Measurements from ENCODE around the gene HOXC10. TPM values are rescaled to one million over a fixed set of nuclear protein-coding genes. Genes with fewer than 3 reads are reported as not detected.

The HOXC10 gene
- total RNA-seq, 1 donor: 0.43 TPM

DNA sequence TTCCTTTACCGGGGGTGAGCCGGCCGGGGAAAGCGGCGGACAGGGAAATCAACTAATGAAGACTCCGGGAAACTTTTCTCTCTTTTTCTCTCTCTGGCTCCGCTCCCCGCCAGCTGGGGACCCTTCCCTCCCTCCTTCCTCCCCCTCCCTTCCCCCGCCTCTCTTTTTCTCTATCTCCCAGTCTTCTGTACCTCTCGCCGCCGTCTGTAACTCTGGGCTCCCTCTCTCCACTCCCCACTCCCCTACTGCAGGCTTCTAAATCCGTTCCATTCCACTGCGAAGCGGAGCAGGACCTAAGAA, 18.9 kb upstream of the HOXC10 start:
- no peak for DNase-seq (ENCODE audit: low read depth)
- peak overlapping the region; percentile 66 for H3K4me3 ChIP-seq (ENCODE audit: low read depth, low read length)
- TF ChIP-seq, protein P1, sequence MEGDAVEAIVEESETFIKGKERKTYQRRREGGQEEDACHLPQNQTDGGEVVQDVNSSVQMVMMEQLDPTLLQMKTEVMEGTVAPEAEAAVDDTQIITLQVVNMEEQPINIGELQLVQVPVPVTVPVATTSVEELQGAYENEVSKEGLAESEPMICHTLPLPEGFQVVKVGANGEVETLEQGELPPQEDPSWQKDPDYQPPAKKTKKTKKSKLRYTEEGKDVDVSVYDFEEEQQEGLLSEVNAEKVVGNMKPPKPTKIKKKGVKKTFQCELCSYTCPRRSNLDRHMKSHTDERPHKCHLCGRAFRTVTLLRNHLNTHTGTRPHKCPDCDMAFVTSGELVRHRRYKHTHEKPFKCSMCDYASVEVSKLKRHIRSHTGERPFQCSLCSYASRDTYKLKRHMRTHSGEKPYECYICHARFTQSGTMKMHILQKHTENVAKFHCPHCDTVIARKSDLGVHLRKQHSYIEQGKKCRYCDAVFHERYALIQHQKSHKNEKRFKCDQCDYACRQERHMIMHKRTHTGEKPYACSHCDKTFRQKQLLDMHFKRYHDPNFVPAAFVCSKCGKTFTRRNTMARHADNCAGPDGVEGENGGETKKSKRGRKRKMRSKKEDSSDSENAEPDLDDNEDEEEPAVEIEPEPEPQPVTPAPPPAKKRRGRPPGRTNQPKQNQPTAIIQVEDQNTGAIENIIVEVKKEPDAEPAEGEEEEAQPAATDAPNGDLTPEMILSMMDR (IDR thresholded peaks at IDR 0.05; ENCODE audit: insufficient read depth, low read depth, low read length): no peak

DNA sequence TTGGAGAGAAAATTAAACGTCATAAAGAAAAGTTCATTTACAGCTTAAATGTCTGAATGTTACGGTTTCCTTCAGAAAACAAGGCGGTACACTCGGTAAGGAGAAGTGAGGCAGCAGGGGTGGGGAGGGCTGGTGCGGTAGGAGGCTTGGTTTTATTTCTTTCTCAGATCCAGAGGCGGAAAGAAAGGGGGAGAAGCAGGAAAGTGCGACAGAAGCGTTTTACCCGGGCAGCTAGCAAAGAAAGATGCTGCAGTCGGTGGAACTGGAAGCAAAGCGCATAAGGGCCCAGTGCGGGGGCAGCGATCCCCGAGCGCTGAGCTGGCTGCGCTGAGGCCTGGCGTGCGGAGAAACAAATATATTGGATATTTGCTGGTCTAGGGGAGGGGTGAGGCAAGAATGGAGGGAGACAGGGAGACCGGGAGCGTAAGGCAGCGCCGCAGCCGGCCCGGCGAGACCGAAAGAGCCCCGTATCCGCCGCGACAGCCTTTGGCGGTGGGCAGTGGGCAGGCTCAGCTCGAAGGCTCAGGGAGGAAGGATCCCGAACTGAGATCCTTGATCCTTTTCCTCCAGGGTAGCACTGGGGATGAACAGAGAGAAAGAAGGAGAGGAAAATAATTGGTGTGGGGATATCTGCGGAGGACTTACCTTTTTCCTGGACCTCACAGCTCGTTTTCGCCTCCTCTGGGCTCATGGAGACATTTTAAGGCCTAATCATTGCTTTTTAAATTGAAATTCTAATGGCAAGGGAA, 18.4 kb upstream of the HOXC10 start:
- peak overlapping the region; percentile 66 for H3K4me3 ChIP-seq (ENCODE audit: low read depth, low read length)
- TF ChIP-seq, protein P1 (IDR thresholded peaks at IDR 0.05; ENCODE audit: insufficient read depth, low read depth, low read length): no peak
- DNase-seq (ENCODE audit: low read depth): no peak

DNA sequence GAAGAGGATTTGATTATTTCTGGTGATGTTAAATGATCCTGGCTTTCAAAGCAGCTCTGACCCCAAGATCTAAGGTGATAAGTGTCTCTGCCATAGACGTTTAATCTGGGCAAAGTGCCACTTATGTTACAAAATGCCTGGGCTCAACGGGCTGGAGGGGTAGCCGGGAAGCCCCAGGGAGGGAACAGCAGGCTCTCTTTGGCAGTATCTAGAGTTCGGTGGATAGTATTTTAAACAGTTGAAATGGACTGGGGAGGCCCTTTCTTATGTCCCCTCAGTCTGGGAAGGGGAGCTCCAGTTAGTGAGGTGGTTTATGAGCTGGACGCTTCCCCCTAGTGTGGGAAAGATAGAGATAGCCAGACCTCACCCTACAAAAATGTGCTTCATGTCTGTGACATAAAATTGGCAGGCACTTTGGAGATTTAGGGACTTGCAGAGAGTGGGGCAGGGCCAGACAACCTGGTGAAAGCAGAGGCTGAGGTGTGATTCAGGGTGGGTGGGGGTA, 17.5 kb upstream of the HOXC10 start:
- DNase-seq (ENCODE audit: low read depth): no peak
- TF ChIP-seq, protein P1 (IDR thresholded peaks at IDR 0.05; ENCODE audit: insufficient read depth, low read depth, low read length): no peak
- H3K4me3 ChIP-seq (ENCODE audit: low read depth, low read length): peak overlapping the region; percentile 66

DNA sequence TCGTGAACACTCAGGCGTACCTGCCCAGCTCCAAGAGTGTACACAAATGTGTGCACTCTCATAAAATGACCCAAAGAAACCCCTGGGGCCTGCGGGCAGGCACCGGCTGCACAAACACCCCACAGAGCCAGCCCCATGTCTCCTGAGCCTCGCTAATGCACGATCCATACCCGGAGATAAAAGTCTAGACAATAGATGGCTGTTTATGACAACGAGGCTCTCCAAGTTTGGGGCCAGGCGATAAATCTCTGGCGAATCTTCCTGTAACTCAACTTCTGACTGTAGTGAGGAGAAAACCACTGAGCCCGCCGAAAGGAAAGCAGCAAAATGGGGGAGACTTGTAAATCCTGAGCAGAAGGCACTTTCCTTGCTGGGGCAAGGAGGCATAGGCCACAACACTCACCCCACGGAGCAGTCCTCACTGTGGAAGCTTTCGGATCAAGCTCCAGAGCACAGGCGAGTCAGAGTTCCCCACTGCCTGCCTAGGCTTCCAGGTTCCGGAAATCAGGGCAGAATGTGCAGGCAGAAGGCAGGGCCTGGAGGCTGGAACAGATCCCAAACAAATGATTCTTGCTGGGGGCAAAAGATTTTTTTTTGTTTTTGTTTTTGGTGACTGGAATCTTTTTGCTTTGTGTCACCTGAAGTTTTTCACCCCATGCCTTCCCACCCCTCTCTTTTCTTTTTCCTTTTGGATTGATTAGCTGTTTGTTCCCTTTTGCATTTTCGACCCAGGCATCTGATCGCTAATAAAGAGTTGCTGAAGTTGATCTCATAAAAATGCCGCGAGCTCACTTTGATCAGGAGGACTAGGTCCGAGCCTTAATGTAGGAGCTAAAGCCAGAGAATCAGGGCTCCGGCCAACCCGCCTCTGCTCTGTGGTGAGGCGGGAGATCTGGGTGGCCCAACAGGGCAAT, 16.5 kb upstream of the HOXC10 start:
- DNase-seq (ENCODE audit: low read depth): no peak
- H3K4me3 ChIP-seq (ENCODE audit: low read depth, low read length): peak overlapping the region; percentile 66
- TF ChIP-seq, protein P1 (IDR thresholded peaks at IDR 0.05; ENCODE audit: insufficient read depth, low read depth, low read length): no peak

DNA sequence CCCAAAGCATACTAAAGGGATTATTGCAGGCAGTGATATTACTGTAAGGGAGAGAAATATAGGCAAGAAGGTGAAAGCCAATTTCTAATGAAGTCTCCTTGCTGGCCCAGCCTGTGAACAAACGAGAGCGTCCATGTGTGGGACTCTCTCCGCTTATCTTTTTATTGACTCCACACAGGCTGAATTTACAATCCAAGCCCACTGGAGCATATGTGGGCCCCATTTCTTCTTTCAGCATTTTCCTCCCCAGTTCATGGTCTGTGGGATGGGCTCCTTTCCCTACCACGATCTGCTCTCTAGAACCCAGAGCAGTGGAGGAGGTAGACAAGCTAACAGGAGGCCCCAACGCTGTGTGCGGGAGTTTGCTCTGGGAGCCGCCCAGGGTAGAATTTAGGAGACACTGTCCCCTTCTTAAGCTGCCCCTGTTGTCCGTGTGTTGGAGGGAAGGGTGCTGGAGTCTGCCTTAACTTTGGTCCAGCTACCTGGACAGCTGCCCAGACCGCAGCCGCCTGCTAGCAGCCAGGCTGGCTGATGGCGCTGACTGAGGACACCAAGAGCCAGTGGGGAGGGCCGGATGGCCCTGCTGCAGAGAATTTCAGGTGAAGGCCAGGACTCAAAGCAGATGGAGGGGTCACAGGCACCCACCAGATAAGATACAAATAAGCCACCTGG, 15.2 kb upstream of the HOXC10 start:
- TF ChIP-seq, protein P1 (IDR thresholded peaks at IDR 0.05; ENCODE audit: insufficient read depth, low read depth, low read length): no peak
- no peak for DNase-seq (ENCODE audit: low read depth)
- H3K4me3 ChIP-seq (ENCODE audit: low read depth, low read length): no peak overlapping the region

DNA sequence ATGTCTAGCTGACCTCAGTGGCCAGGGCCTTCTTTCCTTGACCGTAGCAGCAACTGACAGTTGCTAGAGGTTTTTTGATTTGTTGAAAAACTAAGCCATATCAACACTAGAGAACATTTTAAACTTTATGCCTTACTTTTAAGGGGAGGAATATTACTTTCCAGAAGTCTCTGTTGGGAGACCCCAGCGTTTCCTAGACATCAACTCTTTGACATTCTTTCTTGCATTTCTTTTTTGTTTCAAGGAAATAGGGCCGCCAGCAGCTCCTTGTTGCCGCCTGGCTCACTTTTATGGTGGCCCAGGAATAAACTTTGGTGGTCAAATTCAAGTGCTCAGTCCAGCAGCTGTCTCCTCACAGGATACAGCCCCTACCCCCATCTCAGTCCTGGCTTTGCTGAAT, 14.5 kb upstream of the HOXC10 start:
- TF ChIP-seq, protein P1 (IDR thresholded peaks at IDR 0.05; ENCODE audit: insufficient read depth, low read depth, low read length): no peak
- no peak for DNase-seq (ENCODE audit: low read depth)

More for the DNA sequence above, 14.5 kb upstream of the HOXC10 start:
- no peak overlapping the region for H3K4me3 ChIP-seq (ENCODE audit: low read depth, low read length)

All from fibroblast of villous mesenchyme (primary cell).